HG03045 (cell line): ENCODE measurements around the gene CDC42BPB.

Experiments used
- ATAC-seq: cut with Tn5 transposase; IDR thresholded peaks from one replicate; pipeline ENCODE4 v1.9.1; 2021; ENCODE audit warnings: mild to moderate bottlenecking, moderate library complexity; ENCODE audit not compliant: unreplicated experiment

The CDC42BPB gene

GRCh38 chr14:103057372-103058163, at the start of gene CDC42BPB:
Gene CDC42BPB (minus strand): TSS chr14:103057549. CDS start chr14:103057173, 376 bp downstream.
- peak; percentile 81 for ATAC-seq

GRCh38 chr14:103105580-103106150, 48.3 kb upstream of the CDC42BPB start:
- ATAC-seq = no peak

- no peak for ATAC-seq
Measured at GRCh38 chr14:103104654-103105452, 47.5 kb upstream of the CDC42BPB start.

DNA sequence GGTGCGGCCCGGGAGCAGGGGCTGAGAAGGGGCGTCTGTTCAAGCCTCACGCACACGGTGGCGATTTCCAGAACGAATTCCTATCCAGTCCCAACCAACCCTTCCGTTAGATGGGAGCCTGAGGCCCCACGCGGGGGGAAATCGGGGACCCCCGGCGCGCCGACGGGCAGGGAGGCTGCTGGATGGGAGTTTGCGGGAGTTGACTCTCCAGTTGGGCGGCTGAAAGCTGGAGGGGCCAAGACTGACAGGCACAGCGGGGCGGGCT, 47.0 kb upstream of the CDC42BPB start:
- no peak for ATAC-seq

DNA sequence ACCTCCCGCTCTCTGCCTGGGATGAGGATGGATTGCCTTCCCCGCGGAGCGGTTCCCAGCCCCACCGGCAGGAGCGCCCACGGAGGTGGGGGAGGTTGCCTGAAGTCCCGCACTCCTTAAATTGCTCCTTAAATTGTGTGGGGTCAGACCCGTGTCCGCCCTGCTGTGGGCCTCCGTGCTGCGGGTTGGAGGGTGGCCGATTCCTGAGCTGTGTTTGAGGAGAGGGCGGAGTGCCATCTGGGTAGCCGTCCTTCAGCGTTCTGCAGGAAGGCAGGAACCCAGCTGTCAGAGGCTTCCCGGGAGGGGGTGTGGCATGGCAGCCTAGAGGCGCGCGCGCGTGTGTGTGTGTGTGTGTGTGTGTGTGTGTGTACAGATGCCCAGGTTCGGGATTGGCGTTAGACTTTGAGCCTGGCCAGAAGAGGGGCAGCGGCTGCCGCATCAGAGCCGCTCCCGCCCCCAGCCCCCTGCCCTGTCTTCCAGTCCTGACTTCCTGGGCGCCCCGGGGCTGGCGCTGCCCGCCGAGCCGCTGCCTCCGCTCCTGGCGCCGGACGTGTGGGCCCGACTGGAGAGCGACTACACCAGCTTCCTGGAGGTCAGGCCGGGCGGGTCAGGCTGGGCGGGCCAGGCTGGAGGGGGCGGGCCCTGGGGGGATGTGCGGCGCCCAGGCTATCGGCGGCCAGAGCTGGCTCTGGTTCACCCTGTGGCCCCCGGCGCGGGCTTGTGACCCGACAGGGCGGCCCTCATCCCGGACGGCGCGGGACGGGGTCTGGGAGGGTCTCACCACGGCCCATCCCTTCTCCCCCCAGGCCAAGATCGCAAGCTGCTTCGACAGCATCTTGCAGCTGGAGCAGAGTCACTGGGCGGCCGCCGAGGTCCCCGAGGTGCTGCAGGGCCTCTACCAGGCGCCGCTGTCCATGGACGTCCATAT, 46.4 kb upstream of the CDC42BPB start:
- no peak for ATAC-seq

DNA sequence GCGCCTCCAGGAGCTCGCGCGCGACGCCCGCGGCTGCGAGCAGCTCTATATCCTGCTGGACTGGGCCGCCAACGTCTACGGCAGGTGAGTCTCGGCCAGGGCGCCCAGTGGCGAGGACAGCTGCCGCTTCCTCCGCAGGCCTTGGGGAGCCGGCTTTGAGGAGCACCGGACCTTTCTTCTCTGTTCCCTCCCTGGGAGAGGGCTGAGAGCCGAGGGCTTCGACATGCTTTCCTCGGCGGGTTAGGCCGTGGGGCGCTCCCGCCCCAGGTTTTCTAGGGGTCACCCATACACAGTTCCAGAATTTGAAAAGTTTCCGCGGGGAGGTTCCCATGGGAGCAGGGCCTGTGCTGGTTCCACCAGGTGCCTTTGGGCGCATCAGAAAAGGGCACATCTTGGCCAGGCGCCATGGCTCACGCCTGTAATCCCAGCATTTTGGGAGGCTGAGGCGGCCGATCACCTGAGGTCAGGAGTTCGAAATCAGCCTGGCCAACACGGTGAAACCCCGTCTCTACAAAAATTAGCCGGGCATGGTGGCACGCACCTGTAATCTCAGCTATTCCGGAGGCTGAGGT, 45.4 kb upstream of the CDC42BPB start:
- ATAC-seq = no peak

GRCh38 chr14:103101963-103102688, 44.8 kb upstream of the CDC42BPB start:
- no peak for ATAC-seq

GRCh38 chr14:103101257-103101962, 44.1 kb upstream of the CDC42BPB start:
- ATAC-seq = no peak

DNA sequence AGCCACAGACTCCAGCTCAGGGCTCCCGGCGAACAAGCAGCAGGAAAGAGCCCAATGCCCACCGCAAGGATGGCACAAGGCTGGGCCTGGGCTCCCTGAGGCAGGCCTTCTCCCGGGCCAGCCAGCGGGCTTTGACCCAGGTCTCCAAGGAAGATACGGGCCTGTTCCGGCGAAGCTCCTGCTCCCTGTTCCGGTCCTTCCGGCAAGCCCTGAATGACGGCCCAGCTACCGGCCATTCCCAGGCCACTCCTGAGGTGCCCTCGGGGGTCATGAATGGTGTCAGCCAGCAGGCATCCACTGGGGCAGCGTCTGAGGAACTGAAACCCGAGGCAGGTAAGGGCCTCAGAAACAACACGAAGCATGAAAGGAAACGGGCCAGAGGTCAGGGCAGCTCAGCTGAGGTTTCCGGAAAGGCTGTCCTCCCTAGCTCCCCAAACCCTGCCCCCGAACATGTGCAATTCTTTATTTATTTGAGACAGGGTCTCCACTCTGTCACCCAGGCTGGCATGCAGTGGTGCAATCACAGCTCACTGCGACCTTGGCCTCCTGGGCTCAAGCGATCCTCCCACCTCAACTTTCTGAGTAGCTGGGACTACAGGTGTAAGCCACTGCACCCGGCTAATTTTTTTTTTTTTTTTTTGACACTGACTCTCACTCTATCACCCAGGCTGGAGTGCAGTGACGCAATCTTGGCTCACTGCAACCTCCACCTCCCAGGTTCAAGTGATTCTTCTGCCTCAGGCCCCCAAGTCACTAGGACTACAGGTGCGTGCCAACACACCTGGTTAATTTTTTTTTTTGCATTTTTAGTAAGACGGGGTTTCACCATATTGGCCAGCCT, 43.2 kb upstream of the CDC42BPB start:
- ATAC-seq = no peak

DNA sequence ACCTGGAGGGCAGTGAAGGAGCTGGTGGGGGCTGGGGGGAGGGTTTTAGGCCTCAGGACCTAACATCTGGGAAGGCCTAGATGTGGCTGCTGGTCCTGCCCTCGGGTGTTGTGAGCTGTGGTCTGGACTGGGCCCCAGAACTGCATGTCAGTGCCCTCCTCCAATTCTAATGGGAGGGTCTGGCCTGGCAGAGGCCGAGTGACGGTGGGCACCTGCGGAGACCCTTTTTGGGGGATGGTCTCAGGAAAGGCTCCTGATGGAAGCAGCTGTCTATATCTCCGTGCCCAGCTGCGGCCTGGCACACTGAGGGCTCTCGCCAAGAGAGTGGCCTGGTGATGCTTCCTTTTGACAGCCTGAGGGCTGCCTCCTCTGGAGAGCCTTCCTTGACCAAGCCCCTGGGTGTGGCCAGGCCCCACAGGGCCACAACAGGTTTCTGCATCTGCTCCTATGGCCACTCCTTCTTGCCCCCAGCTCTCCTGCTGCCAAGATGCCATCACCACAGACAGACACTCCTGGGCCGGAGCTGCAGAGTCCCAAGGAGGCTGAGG, 42.5 kb upstream of the CDC42BPB start:
- ATAC-seq = no peak

DNA sequence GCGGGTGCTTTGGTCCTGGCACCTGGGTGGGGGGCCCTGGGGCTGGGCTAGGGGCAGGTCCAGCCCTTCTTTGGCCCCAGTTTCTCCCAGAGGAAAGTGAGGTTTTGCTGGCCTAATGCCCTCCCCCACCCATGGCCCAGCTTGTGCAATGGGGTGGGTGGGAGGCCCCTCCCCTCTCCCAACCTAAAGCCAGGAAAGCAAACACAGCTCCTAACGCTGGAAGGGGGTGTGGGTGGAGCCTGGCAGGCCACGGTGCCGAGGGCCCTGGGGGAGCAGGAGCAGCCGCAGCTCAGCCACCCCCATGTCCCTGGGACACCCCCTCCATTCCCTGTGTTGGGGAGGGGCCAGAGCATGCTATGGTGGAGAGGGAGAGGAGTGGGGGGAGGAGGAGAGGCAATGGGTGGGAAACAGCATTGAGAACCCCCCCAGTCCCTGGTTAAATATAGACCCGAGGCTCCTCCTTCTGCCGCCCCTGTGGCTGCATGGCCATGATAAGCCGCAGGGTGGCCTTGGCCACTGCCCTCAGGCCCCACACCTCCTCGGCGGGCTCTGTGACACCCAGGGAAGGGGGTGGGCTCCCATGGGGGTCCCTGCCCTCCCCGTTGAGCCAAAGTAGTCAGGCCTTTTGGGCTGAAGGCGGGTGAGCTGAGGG, 41.9 kb upstream of the CDC42BPB start:
- ATAC-seq = no peak

DNA sequence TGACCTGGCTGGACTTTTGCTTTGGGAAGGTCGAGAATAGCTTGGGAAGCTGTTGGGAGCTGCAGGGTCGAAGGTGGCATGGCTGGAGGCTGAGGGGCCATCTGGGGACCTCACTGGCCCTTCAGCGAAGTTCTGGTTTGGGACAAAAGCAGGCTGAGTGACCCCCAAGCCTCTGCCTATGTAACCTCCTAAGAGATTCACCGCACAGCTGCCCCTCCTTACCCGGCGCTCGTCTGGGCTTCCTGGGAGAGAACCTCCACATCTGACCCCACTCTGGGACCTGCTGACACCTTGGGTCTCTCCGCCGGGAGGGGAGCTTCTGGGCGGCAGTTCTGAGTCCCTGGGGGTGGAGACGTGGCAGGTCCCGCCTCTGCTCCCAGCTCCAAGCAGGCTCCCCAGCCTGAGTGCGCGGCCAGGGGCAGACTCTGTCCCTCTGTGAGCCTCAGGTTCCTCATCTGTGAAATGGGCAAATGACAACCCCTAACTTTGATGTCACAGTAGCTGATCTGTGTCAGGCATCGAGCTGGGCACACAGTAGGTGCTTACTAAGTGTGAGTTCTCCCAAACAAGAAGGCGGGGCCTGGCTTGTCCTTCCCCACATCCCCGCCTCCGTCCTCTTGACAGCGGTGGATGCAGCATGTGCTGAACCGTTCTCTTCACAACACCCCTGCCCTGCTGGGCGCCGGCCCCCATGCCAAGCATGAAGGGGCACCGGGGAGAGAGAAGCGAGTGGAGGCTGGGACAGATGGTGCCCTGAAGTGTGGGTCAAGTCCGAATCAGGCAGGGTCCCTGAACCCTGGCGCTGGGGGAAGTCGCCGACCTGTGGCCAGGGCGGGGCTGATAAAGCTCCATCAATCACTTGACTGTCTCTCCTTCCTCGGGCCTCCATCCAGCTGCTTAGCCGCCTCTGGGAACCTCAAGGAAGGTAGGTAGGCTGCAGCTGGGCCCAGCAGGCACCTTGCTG, 40.9 kb upstream of the CDC42BPB start:
- ATAC-seq = no peak

GRCh38 chr14:103097244-103097993, 40.1 kb upstream of the CDC42BPB start:
- ATAC-seq = no peak

DNA sequence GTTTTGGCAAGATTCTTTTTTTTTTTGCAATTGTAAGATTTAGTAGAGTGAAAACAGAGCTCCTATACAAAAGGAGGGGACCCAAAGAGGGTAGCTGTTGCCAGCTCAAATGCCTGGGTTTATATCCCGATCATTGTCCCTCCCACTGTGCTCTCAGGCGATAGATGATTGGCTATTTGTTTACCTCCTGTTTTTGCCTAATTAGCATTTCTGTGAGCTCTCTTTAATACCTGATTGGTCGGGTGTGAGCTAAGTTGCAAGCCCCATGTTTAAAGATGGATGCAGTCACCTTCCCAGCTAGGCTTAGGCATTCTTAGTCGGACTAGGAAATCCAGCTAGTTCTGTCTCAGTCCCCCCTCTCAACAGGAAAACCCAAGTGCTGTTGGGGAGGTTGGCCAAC, 39.0 kb upstream of the CDC42BPB start:
- no peak for ATAC-seq

DNA sequence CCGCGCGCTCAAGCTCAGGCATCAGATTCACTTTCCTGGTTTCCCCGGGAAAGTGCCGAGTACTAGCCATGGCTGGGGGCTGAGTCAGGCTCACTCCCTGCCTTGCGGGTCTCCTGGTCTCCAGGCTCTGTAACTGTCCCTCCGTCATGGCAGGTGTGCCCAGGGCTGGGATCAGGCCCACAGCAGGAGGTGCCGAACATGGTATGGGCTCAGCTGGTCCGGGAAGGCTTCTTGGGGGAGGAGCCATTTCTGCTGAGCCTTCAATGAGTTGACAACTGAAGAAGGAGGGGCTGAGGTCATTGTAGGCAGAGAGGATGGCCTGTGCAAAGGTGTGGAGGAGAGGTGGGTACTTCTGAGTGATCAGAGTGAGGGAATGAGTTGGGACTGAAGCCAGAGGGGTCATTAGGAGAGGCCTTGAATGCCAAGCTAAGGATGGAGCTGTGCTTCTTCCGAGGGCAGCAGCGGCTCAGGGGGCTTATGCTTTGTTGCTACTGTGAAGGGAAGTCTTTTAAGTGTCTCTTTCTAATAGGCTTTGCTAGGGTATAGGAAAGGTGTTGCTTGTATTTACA, 37.9 kb upstream of the CDC42BPB start:
- ATAC-seq = no peak
